Measurements from ENCODE around the gene INAFM2.
A peak's percentile ranks its signal among the peaks of the same experiment; 100 is the strongest.

INAFM2 gene

GRCh38 chr15:40286061-40286532 is 37.4 kb upstream of the INAFM2 start:
- H3K27ac ChIP-seq = peak overlapping the region; percentile 12; the same call in 1 of the 2 replicates
- no peak for DNase-seq (ENCODE audit: low spot score)
- POLR2A ChIA-PET (ENCODE audit: low non-redundant PET) = no interaction called here
- TF ChIP-seq, protein P1, sequence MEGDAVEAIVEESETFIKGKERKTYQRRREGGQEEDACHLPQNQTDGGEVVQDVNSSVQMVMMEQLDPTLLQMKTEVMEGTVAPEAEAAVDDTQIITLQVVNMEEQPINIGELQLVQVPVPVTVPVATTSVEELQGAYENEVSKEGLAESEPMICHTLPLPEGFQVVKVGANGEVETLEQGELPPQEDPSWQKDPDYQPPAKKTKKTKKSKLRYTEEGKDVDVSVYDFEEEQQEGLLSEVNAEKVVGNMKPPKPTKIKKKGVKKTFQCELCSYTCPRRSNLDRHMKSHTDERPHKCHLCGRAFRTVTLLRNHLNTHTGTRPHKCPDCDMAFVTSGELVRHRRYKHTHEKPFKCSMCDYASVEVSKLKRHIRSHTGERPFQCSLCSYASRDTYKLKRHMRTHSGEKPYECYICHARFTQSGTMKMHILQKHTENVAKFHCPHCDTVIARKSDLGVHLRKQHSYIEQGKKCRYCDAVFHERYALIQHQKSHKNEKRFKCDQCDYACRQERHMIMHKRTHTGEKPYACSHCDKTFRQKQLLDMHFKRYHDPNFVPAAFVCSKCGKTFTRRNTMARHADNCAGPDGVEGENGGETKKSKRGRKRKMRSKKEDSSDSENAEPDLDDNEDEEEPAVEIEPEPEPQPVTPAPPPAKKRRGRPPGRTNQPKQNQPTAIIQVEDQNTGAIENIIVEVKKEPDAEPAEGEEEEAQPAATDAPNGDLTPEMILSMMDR (conservative IDR thresholded peaks at IDR 0.05; ENCODE audit: low read depth) = no peak
- CTCF ChIA-PET = interaction anchor here (1.1 to 2.0 kb wide), 3 partner anchors 32 to 82 kb away, joined by 3 to 6 read pairs (median 6); no protein-coding TSS in a partner anchor

DNA sequence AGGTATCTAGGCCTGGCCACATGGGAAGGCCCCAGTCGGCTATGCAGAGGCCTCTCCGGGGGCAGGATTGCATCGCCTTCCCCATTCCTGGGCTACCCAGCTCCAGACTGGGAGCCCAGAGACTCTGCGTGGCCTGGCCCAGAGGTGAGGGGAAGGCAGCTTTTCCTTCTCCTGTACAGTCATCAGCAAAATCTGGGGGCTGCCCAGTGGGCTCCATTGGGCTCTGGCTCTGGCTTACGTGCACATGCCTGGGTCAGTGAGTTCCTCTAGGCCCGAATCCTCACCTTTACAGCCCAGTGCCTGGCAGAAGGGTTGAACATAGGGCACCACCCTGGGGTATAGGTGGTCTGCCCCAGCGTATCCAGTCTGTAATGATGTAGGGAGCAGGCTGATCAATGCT is 36.7 kb upstream of the INAFM2 start:
- ChIA-PET POLR2A (ENCODE audit: low non-redundant PET) (no interaction called here), CTCF (interaction anchor here (0.5 to 1.0 kb wide), 2 partner anchors 69 to 135 kb away, joined by 3 read pairs; no protein-coding TSS in a partner anchor)
- DNase-seq (ENCODE audit: low spot score) = no peak
- TF ChIP-seq, protein P1 (conservative IDR thresholded peaks at IDR 0.05; ENCODE audit: low read depth) = no peak
- H3K27ac ChIP-seq = no peak overlapping the region

DNA sequence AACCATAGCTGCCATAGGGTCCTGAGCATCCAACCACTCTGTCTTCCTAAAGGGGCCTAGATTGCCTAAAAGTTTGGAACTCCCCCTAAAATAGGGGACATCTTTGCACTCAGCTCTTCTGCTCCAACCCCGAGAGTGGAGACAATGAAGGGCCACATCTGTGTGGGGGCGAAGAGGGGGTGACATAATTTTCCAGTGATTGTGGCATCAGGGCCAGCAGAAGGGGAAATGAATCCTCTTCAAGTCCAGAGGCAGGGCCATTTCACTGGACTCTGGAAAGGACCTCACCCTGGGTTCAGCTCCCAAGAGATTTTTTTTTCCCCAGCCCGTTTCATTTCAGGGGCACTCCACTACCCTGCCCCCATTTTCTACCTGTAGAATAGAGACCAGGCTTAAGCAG is 36.0 kb upstream of the INAFM2 start:
- no peak for DNase-seq (ENCODE audit: low spot score)
- ChIA-PET CTCF (interaction anchor here (1.0 to 2.5 kb wide), 4 partner anchors 14 to 80 kb away, joined by 3 to 9 read pairs (median 5); no protein-coding TSS in a partner anchor), POLR2A (ENCODE audit: low non-redundant PET) (no interaction called here)
- H3K27ac ChIP-seq = no peak overlapping the region
- TF ChIP-seq, protein P1 (conservative IDR thresholded peaks at IDR 0.05; ENCODE audit: low read depth) = no peak

DNA sequence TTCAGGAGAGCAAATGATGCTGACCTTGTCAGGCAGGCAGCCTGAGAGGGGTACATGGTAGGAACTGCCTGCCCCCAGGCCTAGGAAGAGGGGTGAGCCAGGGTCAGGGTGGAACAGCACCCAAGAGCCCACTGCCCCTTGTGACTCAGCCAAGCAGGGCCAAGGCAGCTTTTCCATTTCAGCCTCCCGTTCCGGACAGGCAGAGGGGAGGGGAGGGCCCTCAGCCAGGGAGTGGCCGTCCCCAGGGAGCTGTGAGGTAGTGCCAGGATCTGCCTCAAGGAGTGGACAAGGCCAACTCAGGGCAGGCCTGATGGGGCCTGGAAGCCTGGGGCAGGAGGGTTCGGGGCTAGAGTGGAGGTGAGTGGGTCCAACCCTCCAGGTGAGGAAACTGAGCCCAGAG is 35.5 kb upstream of the INAFM2 start:
- TF ChIP-seq, protein P1 (conservative IDR thresholded peaks at IDR 0.05; ENCODE audit: low read depth) = no peak
- no peak overlapping the region for H3K27ac ChIP-seq
- ChIA-PET POLR2A (ENCODE audit: low non-redundant PET) (no interaction called here), CTCF (interaction anchor here (1.2 to 2.5 kb wide), 3 partner anchors 15 to 80 kb away, joined by 4 to 9 read pairs (median 6); no protein-coding TSS in a partner anchor)
- no peak for DNase-seq (ENCODE audit: low spot score)

- H3K27ac ChIP-seq = no peak overlapping the region
- ChIA-PET CTCF (interaction anchor here (0.5 to 2.5 kb wide), 14 partner anchors 9 to 150 kb away, joined by 3 to 18 read pairs (median 4); partner anchors contain the start of gene CCDC9B), POLR2A (ENCODE audit: low non-redundant PET) (no interaction called here)
- TF ChIP-seq, protein P1 (conservative IDR thresholded peaks at IDR 0.05; ENCODE audit: low read depth) = no peak
- DNase-seq (ENCODE audit: low spot score) = peak; percentile 63
Observed at GRCh38 chr15:40289140-40289775, 34.2 kb upstream of the INAFM2 start.

DNA sequence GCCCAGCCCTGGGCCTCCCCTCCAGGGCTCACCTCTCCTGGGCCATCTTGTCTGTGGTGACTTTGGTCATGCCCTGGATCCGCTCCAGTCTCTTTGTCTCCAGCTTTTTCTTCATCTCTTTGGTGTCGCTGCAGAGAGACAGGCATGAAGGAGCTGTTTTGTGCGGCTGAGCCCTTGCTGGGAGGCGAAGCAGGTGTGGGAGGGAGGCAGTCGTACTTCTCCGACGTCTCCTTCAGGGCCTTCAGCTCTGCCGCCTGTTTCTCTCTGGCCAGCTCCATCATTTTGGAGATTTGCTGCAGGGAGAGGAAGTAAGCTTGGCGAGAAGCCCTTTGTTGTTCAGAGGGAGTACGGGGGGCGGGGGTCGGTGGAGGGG is 33.0 kb upstream of the INAFM2 start:
- ChIA-PET CTCF (interaction anchor here (0.5 to 1.8 kb wide), 7 partner anchors 11 to 133 kb away, joined by 3 to 18 read pairs (median 3); no protein-coding TSS in a partner anchor), POLR2A (ENCODE audit: low non-redundant PET) (interaction anchor here (0.9 kb wide), 1 partner anchor 16 kb away, joined by 3 read pairs; no protein-coding TSS in a partner anchor)
- no peak for DNase-seq (ENCODE audit: low spot score)
- TF ChIP-seq, protein P1 (conservative IDR thresholded peaks at IDR 0.05; ENCODE audit: low read depth) = no peak
- no peak overlapping the region for H3K27ac ChIP-seq

All from RWPE1 (cell line).